Breast epithelium (tissue), 3 donors: Measurements from ENCODE around the gene NFKBIB.
"Not testable (repeated sequence)": the region's sequence is repeated elsewhere in the genome, so short reads cannot be mapped to it uniquely, and the experiment has no call there.

Experiments used
- POLR2A ChIP-seq: fragments of 450-650 bp; IDR thresholded peaks from one replicate; pipeline ENCODE4 v1.6.1; 2016; ENCODE audit warnings: antibody characterized with exemption, mild to moderate bottlenecking, moderate library complexity
- TF ChIP-seq, protein P1 (sequence below), 3 donors: fragments of 450-650 bp; IDR thresholded peaks; one replicate each; pipeline ENCODE4 v1.5.1; 2016 to 2017; ENCODE audit warnings: antibody characterized with exemption in 3 of 3, mild to moderate bottlenecking in 3 of 3, moderate library complexity in 3 of 3

DNA sequence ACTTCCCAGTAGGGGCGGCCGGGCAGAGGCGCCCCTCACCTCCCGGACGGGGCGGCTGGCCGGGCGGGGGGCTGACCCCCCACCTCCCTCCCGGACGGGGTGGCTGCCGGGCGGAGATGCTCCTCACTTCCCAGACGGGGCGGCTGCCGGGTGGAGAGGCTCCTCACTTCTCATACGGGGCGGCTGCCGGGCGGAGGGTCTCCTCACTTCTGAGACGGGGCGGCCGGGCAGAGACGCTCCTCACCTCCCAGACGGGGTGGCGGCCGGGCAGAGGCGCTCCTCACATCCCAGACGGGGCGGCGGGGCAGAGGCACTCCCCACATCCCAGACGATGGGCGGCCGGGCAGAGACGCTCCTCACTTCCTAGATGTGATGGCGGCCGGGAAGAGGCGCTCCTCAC, 44.0 kb upstream of the NFKBIB start:
- TF ChIP-seq POLR2A = not testable (repeated sequence)
- TF ChIP-seq, protein P1, sequence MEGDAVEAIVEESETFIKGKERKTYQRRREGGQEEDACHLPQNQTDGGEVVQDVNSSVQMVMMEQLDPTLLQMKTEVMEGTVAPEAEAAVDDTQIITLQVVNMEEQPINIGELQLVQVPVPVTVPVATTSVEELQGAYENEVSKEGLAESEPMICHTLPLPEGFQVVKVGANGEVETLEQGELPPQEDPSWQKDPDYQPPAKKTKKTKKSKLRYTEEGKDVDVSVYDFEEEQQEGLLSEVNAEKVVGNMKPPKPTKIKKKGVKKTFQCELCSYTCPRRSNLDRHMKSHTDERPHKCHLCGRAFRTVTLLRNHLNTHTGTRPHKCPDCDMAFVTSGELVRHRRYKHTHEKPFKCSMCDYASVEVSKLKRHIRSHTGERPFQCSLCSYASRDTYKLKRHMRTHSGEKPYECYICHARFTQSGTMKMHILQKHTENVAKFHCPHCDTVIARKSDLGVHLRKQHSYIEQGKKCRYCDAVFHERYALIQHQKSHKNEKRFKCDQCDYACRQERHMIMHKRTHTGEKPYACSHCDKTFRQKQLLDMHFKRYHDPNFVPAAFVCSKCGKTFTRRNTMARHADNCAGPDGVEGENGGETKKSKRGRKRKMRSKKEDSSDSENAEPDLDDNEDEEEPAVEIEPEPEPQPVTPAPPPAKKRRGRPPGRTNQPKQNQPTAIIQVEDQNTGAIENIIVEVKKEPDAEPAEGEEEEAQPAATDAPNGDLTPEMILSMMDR (IDR thresholded peaks at IDR 0.05) = not testable (repeated sequence)
